Progenitor cell of endocrine pancreas (in vitro differentiated cells): ENCODE results near the gene SYNGR1. TPM values are rescaled to one million over a fixed set of nuclear protein-coding genes. Genes with fewer than 3 reads are reported as not detected.
A peak's percentile ranks its signal among the peaks of the same experiment; 100 is the strongest.

Experiments used
- DNase-seq: peaks from one replicate; pipeline ENCODE4 v3.0.0; 2021; ENCODE audit warnings: low spot score; ENCODE audit not compliant: unreplicated experiment
- H3K27ac Mint-ChIP-seq: 2 replicates; pipeline ENCODE4 v1.8.0; 2021; ENCODE audit warnings: mild to moderate bottlenecking, moderate library complexity, mixed read lengths
- H3K27me3 Mint-ChIP-seq: 2 replicates; pipeline ENCODE4 v1.8.0; 2021; ENCODE audit warnings: mixed read lengths
- H3K36me3 Mint-ChIP-seq: 2 replicates; pipeline ENCODE4 v1.8.0; 2022; ENCODE audit warnings: mixed read lengths; ENCODE audit not compliant: insufficient read depth
- H3K4me1 Mint-ChIP-seq: 2 replicates; pipeline ENCODE4 v1.8.0; 2021; ENCODE audit warnings: low read depth, mixed read lengths
- H3K4me3 Mint-ChIP-seq: 2 replicates; pipeline ENCODE4 v1.8.0; 2021; ENCODE audit warnings: low read depth, mild to moderate bottlenecking, moderate library complexity, mixed read lengths
- H3K9me3 Mint-ChIP-seq: 2 replicates; pipeline ENCODE4 v1.8.0; 2021; ENCODE audit warnings: low read depth, mixed read lengths
- total RNA-seq: library from RNA; stranded (reverse); gene quantifications from 2 replicates; pipeline ENCODE4 v1.2.1, GENCODE V29; 2021
- TF ChIP-seq, protein P1 (sequence below): fragments of 200-600 bp; sonication (generic); IDR thresholded peaks from one replicate; pipeline ENCODE4 v1.5.0; 2021; ENCODE audit warnings: antibody characterized with exemption, mild to moderate bottlenecking; ENCODE audit not compliant: unreplicated experiment

SYNGR1 gene
- total RNA-seq, 1 donor from 2014 or later, result 36.8 TPM

DNA sequence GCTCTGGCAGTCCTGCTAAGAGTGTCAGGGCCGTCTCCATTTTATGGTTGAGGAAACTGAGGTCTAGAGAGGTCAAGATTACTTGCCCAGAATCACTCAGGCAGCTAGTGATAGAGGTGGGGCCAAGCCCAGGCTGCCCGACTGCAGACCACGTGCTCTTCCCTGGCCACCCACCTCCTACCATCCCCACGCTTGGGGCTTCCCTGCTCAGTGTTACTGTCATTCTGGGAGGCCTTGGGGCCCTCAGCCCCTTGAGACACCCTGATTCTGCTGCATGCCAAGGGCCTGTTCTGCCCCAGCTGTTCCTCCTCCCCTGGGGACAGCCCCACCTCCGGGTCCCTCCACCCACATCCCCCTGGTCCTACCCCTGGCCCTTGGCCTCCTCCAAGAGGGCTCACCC is 32.6 kb downstream of the SYNGR1 start:
- H3K4me3 Mint-ChIP-seq, result no peak overlapping the region
- TF ChIP-seq, protein P1, sequence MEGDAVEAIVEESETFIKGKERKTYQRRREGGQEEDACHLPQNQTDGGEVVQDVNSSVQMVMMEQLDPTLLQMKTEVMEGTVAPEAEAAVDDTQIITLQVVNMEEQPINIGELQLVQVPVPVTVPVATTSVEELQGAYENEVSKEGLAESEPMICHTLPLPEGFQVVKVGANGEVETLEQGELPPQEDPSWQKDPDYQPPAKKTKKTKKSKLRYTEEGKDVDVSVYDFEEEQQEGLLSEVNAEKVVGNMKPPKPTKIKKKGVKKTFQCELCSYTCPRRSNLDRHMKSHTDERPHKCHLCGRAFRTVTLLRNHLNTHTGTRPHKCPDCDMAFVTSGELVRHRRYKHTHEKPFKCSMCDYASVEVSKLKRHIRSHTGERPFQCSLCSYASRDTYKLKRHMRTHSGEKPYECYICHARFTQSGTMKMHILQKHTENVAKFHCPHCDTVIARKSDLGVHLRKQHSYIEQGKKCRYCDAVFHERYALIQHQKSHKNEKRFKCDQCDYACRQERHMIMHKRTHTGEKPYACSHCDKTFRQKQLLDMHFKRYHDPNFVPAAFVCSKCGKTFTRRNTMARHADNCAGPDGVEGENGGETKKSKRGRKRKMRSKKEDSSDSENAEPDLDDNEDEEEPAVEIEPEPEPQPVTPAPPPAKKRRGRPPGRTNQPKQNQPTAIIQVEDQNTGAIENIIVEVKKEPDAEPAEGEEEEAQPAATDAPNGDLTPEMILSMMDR, result no peak
- no peaks in the 10 kb centered on the region for H3K9me3 Mint-ChIP-seq
- no peak overlapping the region for H3K27ac Mint-ChIP-seq
- peaks cover 5% of the 10 kb centered on the region for H3K27me3 Mint-ChIP-seq
- DNase-seq, result no peak
- H3K4me1 Mint-ChIP-seq, result no peaks in the 10 kb centered on the region
- H3K36me3 Mint-ChIP-seq, result peaks cover 2% of the 10 kb centered on the region

- Mint-ChIP-seq H3K9me3 (no peaks in the 10 kb centered on the region), H3K27me3 (peaks cover 11% of the 10 kb centered on the region), H3K27ac (no peak overlapping the region), H3K4me3 (no peak overlapping the region), H3K36me3 (peaks cover 2% of the 10 kb centered on the region), H3K4me1 (peaks cover 2% of the 10 kb centered on the region)
- no peak for DNase-seq
- TF ChIP-seq, protein P1, result no peak
Observed at GRCh38 chr22:39383841-39384625, 34.2 kb downstream of the SYNGR1 start.

- H3K27ac Mint-ChIP-seq, result no peak overlapping the region
- TF ChIP-seq, protein P1, result peak; percentile 48
Observed at GRCh38 chr22:39384750-39385480, 35.1 kb downstream of the SYNGR1 start.

DNA sequence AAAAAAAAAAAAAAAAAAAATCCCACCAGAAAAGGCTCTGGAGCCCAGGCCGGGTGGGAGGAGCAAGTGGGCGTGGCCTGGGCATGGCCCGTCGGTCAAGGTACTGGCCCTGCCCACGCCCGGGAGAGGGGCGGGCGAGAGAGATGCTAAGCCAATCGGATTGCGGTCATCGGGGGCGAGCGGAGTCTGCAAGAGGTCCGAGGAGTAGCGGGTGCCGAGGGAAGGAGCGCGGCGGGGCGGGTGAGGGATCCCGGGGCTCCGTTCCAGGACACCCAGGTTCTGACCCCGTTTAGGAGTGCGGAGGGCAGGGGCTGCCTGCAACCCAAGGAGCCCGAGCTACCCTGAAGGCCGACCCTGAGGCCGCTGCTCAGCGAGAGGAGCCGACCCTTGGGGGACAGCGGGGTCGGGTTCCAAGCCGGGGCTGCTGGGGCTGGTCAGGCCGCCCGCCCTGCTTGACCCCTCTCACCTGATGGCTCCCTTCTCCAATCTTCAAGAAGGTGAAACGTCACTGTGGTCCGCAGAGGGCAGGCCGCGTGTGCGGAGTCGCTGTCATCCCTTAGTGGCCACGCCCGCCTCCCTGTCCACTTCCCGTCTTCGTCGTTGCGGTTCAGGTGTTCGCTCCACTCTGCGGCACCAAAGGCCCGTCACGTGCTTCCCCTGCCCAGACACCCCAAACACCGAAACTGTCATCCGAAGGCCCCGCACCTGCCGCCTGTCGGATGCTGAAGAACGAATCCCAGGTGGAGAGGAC is 38.6 kb downstream of the SYNGR1 start:
- DNase-seq, result peak; percentile 91
- H3K4me3 Mint-ChIP-seq, result peak overlapping the region; percentile 71
- H3K27me3 Mint-ChIP-seq, result peaks cover 16% of the 10 kb centered on the region
- H3K36me3 Mint-ChIP-seq, result no peaks in the 10 kb centered on the region
- H3K4me1 Mint-ChIP-seq, result peaks cover 2% of the 10 kb centered on the region
- no peaks in the 10 kb centered on the region for H3K9me3 Mint-ChIP-seq
- TF ChIP-seq, protein P1, result no peak
- no peak overlapping the region for H3K27ac Mint-ChIP-seq

More at GRCh38 chr22:39384750-39385480, 35.1 kb downstream of the SYNGR1 start:
- peaks cover 2% of the 10 kb centered on the region for H3K36me3 Mint-ChIP-seq
- no peak for DNase-seq
- H3K4me1 Mint-ChIP-seq, result peaks cover 2% of the 10 kb centered on the region
- peaks cover 16% of the 10 kb centered on the region for H3K27me3 Mint-ChIP-seq
- no peaks in the 10 kb centered on the region for H3K9me3 Mint-ChIP-seq
- no peak overlapping the region for H3K4me3 Mint-ChIP-seq

DNA sequence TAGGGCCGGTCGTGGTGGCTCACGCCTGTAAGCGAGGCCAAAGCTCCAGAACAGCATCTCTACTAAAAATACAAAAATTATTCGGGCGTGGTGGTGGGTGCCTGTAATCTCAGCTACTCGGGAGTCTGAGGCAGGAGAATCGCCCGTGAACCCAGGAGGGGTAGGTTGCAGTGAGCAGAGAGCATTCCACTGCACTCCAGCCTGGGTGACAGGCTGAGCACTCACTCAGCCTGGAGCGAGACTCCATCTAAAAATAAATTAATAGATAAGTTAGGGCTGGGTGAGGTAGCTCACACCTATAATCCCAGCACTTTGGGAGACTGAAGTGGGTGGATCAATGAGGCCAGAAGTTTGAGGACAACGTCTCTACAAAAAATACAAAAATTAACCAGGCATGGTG is 39.6 kb downstream of the SYNGR1 start:
- peaks cover 2% of the 10 kb centered on the region for H3K4me1 Mint-ChIP-seq
- peaks cover 16% of the 10 kb centered on the region for H3K27me3 Mint-ChIP-seq
- TF ChIP-seq, protein P1, result no peak
- H3K9me3 Mint-ChIP-seq, result no peaks in the 10 kb centered on the region
- DNase-seq, result no peak
- no peak overlapping the region for H3K4me3 Mint-ChIP-seq
- no peak overlapping the region for H3K27ac Mint-ChIP-seq
- no peaks in the 10 kb centered on the region for H3K36me3 Mint-ChIP-seq
